Measurements from ENCODE around the gene EML5. TPM values are rescaled to one million over a fixed set of nuclear protein-coding genes. Genes with fewer than 3 reads are reported as not detected.

The EML5 gene
- total RNA-seq, 1 donor from 2014 or later: 0.36 TPM

DNA sequence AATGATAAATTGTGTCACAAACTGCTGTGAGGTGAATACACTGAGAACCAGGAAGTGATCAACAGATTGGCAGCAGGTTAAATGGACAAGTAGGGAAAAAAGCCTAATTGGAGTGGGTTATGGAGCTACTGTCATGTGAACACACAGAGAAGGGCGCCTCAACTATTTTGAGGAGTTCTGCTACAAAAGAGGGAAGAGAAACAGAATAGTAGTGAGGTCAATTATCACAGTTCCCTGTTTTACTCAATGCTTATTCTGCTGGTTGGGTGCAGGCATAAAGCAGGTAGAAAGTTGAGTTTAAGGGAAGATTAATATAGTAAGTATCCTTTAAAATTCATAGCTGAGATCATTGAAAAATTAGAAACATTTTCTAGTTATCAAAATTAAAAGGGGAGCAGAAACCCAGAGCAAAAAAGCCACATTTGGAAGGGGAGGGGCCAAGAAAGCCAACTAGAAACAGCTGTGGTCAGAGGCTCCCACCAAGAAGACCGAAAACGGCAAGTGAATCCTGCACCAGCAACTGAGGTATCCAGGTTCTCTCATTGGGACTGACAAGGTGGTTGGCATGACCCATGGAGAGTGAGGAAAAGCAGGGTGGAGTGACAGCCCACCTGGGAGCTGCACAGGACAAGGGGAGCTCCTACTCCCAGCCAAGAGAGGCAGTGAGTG lies 124.2 kb downstream of the EML5 start:
- H3K27me3 ChIP-seq (ENCODE audit: low read depth): peaks cover 5% of the 10 kb centered on the region
- peaks cover 4% of the 10 kb centered on the region for H3K4me1 ChIP-seq
- TF ChIP-seq, protein P1, sequence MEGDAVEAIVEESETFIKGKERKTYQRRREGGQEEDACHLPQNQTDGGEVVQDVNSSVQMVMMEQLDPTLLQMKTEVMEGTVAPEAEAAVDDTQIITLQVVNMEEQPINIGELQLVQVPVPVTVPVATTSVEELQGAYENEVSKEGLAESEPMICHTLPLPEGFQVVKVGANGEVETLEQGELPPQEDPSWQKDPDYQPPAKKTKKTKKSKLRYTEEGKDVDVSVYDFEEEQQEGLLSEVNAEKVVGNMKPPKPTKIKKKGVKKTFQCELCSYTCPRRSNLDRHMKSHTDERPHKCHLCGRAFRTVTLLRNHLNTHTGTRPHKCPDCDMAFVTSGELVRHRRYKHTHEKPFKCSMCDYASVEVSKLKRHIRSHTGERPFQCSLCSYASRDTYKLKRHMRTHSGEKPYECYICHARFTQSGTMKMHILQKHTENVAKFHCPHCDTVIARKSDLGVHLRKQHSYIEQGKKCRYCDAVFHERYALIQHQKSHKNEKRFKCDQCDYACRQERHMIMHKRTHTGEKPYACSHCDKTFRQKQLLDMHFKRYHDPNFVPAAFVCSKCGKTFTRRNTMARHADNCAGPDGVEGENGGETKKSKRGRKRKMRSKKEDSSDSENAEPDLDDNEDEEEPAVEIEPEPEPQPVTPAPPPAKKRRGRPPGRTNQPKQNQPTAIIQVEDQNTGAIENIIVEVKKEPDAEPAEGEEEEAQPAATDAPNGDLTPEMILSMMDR (IDR thresholded peaks at IDR 0.05; ENCODE audit: borderline replicate concordance): no peak
- H3K9me3 ChIP-seq (replicated peaks): peaks cover 11% of the 10 kb centered on the region
- DNase-seq: no peak
- intact Hi-C loops (cut with micrococcal nuclease): no loop called here
- H3K4me3 ChIP-seq: no peak overlapping the region
- no peaks in the 10 kb centered on the region for H3K36me3 ChIP-seq
- H3K27ac ChIP-seq (replicated peaks): no peak overlapping the region

DNA sequence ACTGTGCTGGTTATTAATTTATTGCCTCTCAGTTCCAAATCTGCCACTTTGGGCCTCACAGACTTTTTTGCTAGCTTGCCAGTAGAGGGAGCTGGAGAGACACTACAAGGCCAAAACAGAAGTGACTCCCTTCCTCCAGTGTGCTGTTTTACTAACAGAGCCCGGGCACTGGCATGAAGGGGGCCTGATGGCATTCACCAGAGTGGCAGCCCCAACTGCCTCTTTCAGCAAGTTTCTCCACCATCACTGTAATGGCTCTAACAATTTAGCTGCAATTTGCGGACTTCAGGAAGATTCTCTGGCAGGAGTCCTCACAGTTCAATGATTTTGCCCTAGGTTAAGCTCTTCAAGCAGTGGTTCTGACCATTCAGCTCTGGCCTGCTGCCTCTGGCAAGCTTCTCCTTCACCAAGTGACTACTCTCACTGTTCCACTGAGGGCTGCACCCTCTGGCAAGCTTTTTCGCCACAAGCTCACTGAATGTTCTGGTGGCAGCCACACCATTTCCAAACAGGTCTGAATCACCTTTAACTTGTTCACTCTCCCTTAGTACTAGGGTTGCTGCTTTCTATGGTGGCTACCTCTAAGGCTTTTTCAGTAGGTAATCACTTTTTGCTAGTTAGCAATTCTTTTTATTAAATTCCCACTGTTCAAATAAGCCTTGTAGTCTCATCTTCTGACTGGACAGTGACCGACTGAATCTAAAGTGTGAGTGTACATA lies 125.0 kb downstream of the EML5 start:
- H3K36me3 ChIP-seq: no peaks in the 10 kb centered on the region
- H3K9me3 ChIP-seq (replicated peaks): peaks cover 11% of the 10 kb centered on the region
- H3K27ac ChIP-seq (replicated peaks): no peak overlapping the region
- TF ChIP-seq, protein P1 (IDR thresholded peaks at IDR 0.05; ENCODE audit: borderline replicate concordance): peak; percentile 83
- peaks cover 5% of the 10 kb centered on the region for H3K27me3 ChIP-seq (ENCODE audit: low read depth)
- intact Hi-C loops (cut with micrococcal nuclease): no loop called here
- no peak for DNase-seq
- H3K4me1 ChIP-seq: peaks cover 4% of the 10 kb centered on the region
- no peak overlapping the region for H3K4me3 ChIP-seq

DNA sequence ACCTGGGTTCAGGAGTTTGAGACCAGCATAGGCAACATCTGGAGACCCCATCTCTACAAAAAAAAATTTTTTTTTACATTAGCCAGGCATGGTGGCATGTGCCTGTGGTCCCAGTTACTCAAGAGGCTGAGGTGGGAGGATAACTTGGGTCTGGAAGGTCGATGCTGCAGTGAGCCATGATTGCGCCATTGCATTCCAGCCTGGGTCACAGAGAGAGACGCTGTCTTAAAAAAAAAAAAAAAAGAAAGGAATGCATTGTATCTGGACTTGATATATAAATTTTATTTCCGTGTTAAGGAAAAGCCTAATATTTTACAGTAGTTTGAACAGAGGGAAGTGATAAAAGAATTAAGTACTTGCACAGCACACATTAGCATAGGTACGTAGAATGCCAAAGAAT lies 132.7 kb downstream of the EML5 start:
- TF ChIP-seq, protein P1 (IDR thresholded peaks at IDR 0.05; ENCODE audit: borderline replicate concordance): no peak
- intact Hi-C loops (cut with micrococcal nuclease): no loop called here
- H3K36me3 ChIP-seq: no peaks in the 10 kb centered on the region
- peaks cover 10% of the 10 kb centered on the region for H3K9me3 ChIP-seq (replicated peaks)
- no peak overlapping the region for H3K27ac ChIP-seq (replicated peaks)
- H3K27me3 ChIP-seq (ENCODE audit: low read depth): no peaks in the 10 kb centered on the region
- no peaks in the 10 kb centered on the region for H3K4me1 ChIP-seq
- H3K4me3 ChIP-seq: no peak overlapping the region
- DNase-seq: no peak

DNA sequence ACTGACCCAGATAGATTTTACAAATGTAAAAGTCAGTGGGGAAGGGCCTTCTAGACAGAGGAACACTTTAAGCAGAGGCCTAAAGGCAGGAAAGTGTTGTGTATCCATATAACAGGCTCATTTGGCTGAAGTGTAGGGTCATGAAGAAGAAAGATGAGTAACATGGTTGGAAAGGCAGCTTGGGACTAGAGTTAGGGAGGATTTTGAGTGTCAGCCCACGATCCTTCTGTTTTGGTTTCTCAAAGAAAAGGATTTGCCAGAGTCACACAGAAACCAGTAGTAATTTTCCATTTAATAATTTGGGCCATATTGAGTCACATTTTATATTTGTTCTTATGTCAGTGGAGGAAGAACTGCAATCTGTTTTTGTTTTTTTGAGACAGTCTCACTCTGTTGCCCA lies 153.5 kb downstream of the EML5 start:
- Histone ChIP-seq H3K27me3 (ENCODE audit: low read depth) (no peaks in the 10 kb centered on the region), H3K4me1 (no peaks in the 10 kb centered on the region), H3K4me3 (no peak overlapping the region), H3K9me3 (replicated peaks) (peaks cover 15% of the 10 kb centered on the region), H3K27ac (replicated peaks) (no peak overlapping the region), H3K36me3 (no peaks in the 10 kb centered on the region)
- intact Hi-C loops (cut with micrococcal nuclease): no loop called here
- no peak for DNase-seq
- TF ChIP-seq, protein P1 (IDR thresholded peaks at IDR 0.05; ENCODE audit: borderline replicate concordance): no peak

DNA sequence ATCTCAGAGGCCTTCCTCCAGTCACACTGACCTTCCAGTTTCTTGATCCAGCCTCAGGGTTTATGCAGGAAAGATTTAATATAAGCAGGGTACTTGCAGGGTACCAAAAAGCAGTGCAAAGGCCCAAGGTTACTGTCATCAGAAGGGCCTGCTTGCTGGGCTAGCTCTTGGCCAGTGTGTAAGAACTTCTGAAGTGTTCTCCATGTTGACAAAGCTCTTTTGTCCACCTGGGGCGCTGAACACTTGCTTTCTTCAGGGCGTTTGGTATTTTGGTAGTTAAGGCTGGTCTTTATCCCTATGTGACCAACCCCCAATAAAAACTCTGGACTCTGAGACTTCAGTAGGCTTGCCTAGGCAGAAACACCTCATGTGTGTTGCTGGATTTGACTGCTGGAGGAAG lies 160.2 kb downstream of the EML5 start:
- TF ChIP-seq, protein P1 (IDR thresholded peaks at IDR 0.05; ENCODE audit: borderline replicate concordance): no peak
- no peaks in the 10 kb centered on the region for H3K9me3 ChIP-seq (replicated peaks)
- H3K36me3 ChIP-seq: no peaks in the 10 kb centered on the region
- H3K4me3 ChIP-seq: no peak overlapping the region
- H3K27ac ChIP-seq (replicated peaks): no peak overlapping the region
- no peaks in the 10 kb centered on the region for H3K4me1 ChIP-seq
- no peak for DNase-seq
- no peaks in the 10 kb centered on the region for H3K27me3 ChIP-seq (ENCODE audit: low read depth)
- intact Hi-C loops (cut with micrococcal nuclease): no loop called here
